DMS114 treated with DMSO at 0.1 percent for 48 hours (cell line): Measurements from ENCODE around the gene RNF17.
A peak's percentile ranks its signal among the peaks of the same experiment; 100 is the strongest.
"Not testable (repeated sequence)": the region's sequence is repeated elsewhere in the genome, so short reads cannot be mapped to it uniquely, and the experiment has no call there.

Experiments
- DNase-seq: peaks from one replicate; lab custom pipeline; 2025; ENCODE audit not compliant: unreplicated experiment; lab: John Stamatoyannopoulos, UW

RNF17 gene

GRCh38 chr13:24742294-24742693, 21.7 kb upstream of the RNF17 start:
- no peak for DNase-seq

GRCh38 chr13:24742977-24743376, 21.0 kb upstream of the RNF17 start:
- DNase-seq = no peak

GRCh38 chr13:24744247-24744646, 19.7 kb upstream of the RNF17 start:
- no peak for DNase-seq

GRCh38 chr13:24745516-24745860, 18.5 kb upstream of the RNF17 start:
- no peak for DNase-seq

- DNase-seq = no peak
Measured at GRCh38 chr13:24745861-24746617, 17.9 kb upstream of the RNF17 start.

GRCh38 chr13:24746618-24747247, 17.2 kb upstream of the RNF17 start:
- DNase-seq = no peak

GRCh38 chr13:24747248-24748060, 16.5 kb upstream of the RNF17 start:
- DNase-seq = peak; percentile 3

- no peak for DNase-seq
Measured at GRCh38 chr13:24748061-24748400, 15.9 kb upstream of the RNF17 start.

- no peak for DNase-seq
Measured at GRCh38 chr13:24759197-24759596, 4.8 kb upstream of the RNF17 start.

GRCh38 chr13:24764276-24764630, 284 bp downstream of the RNF17 start:
- no peak for DNase-seq

- DNase-seq = no peak
Measured at GRCh38 chr13:24777171-24777570, 13.2 kb downstream of the RNF17 start.

GRCh38 chr13:24784319-24784718, 20.4 kb downstream of the RNF17 start:
- no peak for DNase-seq

GRCh38 chr13:24788538-24788937, 24.6 kb downstream of the RNF17 start:
- no peak for DNase-seq

- no peak for DNase-seq
Measured at GRCh38 chr13:24802074-24802473, 38.1 kb downstream of the RNF17 start.

GRCh38 chr13:24821207-24821606, 57.2 kb downstream of the RNF17 start:
- no peak for DNase-seq

GRCh38 chr13:24822640-24823039, 58.7 kb downstream of the RNF17 start:
- no peak for DNase-seq

GRCh38 chr13:24823122-24823710, 59.2 kb downstream of the RNF17 start:
- DNase-seq = not testable (repeated sequence)

GRCh38 chr13:24827799-24828198, 63.8 kb downstream of the RNF17 start:
- no peak for DNase-seq

- DNase-seq = no peak
Measured at GRCh38 chr13:24834902-24835510, 71.0 kb downstream of the RNF17 start.

GRCh38 chr13:24837528-24837927, 73.6 kb downstream of the RNF17 start:
- DNase-seq = not testable (repeated sequence)

GRCh38 chr13:24842549-24843274, 78.7 kb downstream of the RNF17 start:
- DNase-seq = no peak
